GM12878 (cell line): ENCODE measurements around the gene LRRC51. TPM values are rescaled to one million over a fixed set of nuclear protein-coding genes. Genes with fewer than 3 reads are reported as not detected.
A peak's percentile ranks its signal among the peaks of the same experiment; 100 is the strongest.

Experiments
- ATAC-seq: fragments of 200-7000 bp; cut with Tn5 transposase; 3 replicates; pipeline ENCODE4 v1.9.1; 2020; ENCODE audit warnings: mild to moderate bottlenecking, moderate library complexity
- BruUV-seq: library from RNA; stranded (reverse); fragments of 400-500 nt; replicated peaks from 2 replicates; lab custom pipeline; 2021; lab: Mats Ljungman, UMichigan
- CTCF ChIA-PET: fragments of 300-600 bp; sonication (Branson Sonifier 250); formaldehyde crosslinking; extraction: SDS; loops from one replicate; lab custom pipeline; 2021; ENCODE audit warnings: inconsistent platforms; lab: Yijun Ruan, JAX
- POLR2A ChIA-PET: fragments of 350-600 bp; formaldehyde crosslinking; extraction: SDS; loops from one replicate; lab custom pipeline; 2021; ENCODE audit warnings: inconsistent platforms; lab: Charles Lee
- RAD21 ChIA-PET: fragments of 300-600 bp; sonication (Branson Sonifier 250); formaldehyde crosslinking; loops from one replicate; lab custom pipeline; 2023; ENCODE audit warnings: antibody characterized with exemption; ENCODE audit not compliant: unreplicated experiment; lab: Charles Lee
- SMC1A ChIA-PET: fragments of 300-600 bp; sonication (Branson Sonifier 250); formaldehyde crosslinking; loops from one replicate; lab custom pipeline; 2023; ENCODE audit not compliant: unreplicated experiment, uncharacterized antibody; lab: Charles Lee
- DNase-seq: peaks from one replicate; pipeline ENCODE4 v3.0.0-alpha.2; 2011; ENCODE audit warnings: low read depth, low spot score
- FAIRE-seq: peaks from 3 replicates; lab custom pipeline; 2011; peaks lifted over from hg19 to GRCh38; lab: Jason Lieb, UNC
- H2AFZ ChIP-seq: 2 replicates; pipeline ENCODE4 v1.6.0; 2011; ENCODE audit warnings: low read depth, low read length, control low read depth; ENCODE audit not compliant: control insufficient read depth
- H3K27ac ChIP-seq: 2 replicates; pipeline ENCODE4 v1.5.1; 2011; ENCODE audit warnings: control low read depth; ENCODE audit not compliant: control insufficient read depth, insufficient read depth
- H3K27me3 ChIP-seq, 2 experiments: replicated peaks in 1 of 2; 2 replicates each; pipeline versions ENCODE4 v1.6.0 to v1.6.1; 2011; ENCODE audit warnings: low read length in 1 of 2; ENCODE audit not compliant: control insufficient read depth in 2 of 2, insufficient read depth in 2 of 2
- H3K36me3 ChIP-seq, 2 experiments: 2 replicates each; pipeline ENCODE4 v1.5.1; 2011; ENCODE audit warnings: low read length in 1 of 2; ENCODE audit not compliant: control insufficient read depth in 2 of 2, insufficient read depth in 2 of 2
- H3K4me1 ChIP-seq: 2 replicates; pipeline ENCODE4 v1.6.1; 2011; ENCODE audit warnings: mild to moderate bottlenecking, low read length, moderate library complexity, mixed read lengths; ENCODE audit not compliant: control insufficient read depth, insufficient read depth
- H3K4me2 ChIP-seq: 2 replicates; pipeline ENCODE4 v1.6.0; 2011; ENCODE audit warnings: control low read depth; ENCODE audit not compliant: control insufficient read depth, insufficient read depth
- H3K4me3 ChIP-seq: fragments of 200-600 bp; sonication (generic); 2 replicates; pipeline ENCODE4 v1.5.1; 2016
- H3K79me2 ChIP-seq: 2 replicates; pipeline ENCODE4 v1.6.0; 2011; ENCODE audit warnings: low read length; ENCODE audit not compliant: control insufficient read depth, insufficient read depth
- H3K9ac ChIP-seq: 2 replicates; pipeline ENCODE4 v1.8.0; 2011; ENCODE audit warnings: low read length, control low read depth, mixed read lengths; ENCODE audit not compliant: control insufficient read depth, insufficient read depth
- H3K9me3 ChIP-seq: replicated peaks from 3 replicates; pipeline ENCODE4 v1.5.1; 2011; ENCODE audit warnings: mild to moderate bottlenecking, low read length; ENCODE audit not compliant: control insufficient read depth, insufficient read depth
- H4K20me1 ChIP-seq: 2 replicates; pipeline ENCODE4 v1.6.0; 2011; ENCODE audit not compliant: control insufficient read depth, insufficient read depth
- E2F8 ChIP-seq: fragments of 450-650 bp; IDR thresholded peaks from 2 replicates; pipeline ENCODE4 v1.6.1; 2018; ENCODE audit warnings: mild to moderate bottlenecking, low read depth, moderate library complexity; ENCODE audit not compliant: partially characterized antibody
- SP1 ChIP-seq: IDR thresholded peaks from one replicate; pipeline ENCODE4 v1.6.1; 2011; ENCODE audit warnings: low read depth, low read length
- WGBS: methylation state at CpG from one replicate; pipeline ENCODE4 v1.1.6; 2016; ENCODE audit warnings: low lambda C conversion rate; ENCODE audit not compliant: insufficient replicate concordance, insufficient coverage; ENCODE audit errors: missing lambda C conversion rate; 5-methylcytosine and 5-hydroxymethylcytosine counted together
- in situ Hi-C: fragments of 300-500 bp; cut with MboI; formaldehyde crosslinking; loops from 9 replicates; pipeline ENCODE4 v1.14.3; 2018; ENCODE audit warnings: mixed read lengths
- intact Hi-C: fragments of 100-400 bp; cut with micrococcal nuclease; formaldehyde crosslinking; loops from one replicate; pipeline ENCODE4 v1.14.2; 2022; ENCODE audit not compliant: unreplicated experiment
- polyA plus RNA-seq, 11 experiments: library from polyadenylated mRNA; depleted of rRNA in 4 of 11; unstranded in 6 of 11; stranded (reverse) in 5 of 11; fragments of >200 nt; fragmentation: Nextera tagmentation in 4 of 11; fragmentation: Illumina TruSeq in 1 of 11; extraction: Ambion mirVana in 4 of 11; extraction: Trizol in 1 of 11; gene quantifications; 1 replicate in 1 of 11; 2 replicates in 10 of 11; pipeline versions ENCODE4 v1.2.1 to v1.2.3, GENCODE V29; 2011 to 2016; ENCODE audit warnings: inconsistent platforms in 2 of 11, missing spikeins in 2 of 11, low read depth in 1 of 11
- total RNA-seq, 4 experiments: library from RNA; depleted of rRNA in 3 of 4; stranded (reverse); fragments of >200 nt in 3 of 4; fragmentation: Illumina TruSeq in 1 of 4; extraction: Trizol in 1 of 4; gene quantifications; 2 replicates each; pipeline versions ENCODE4 v1.2.1 to v1.2.3, GENCODE V29; 2013 to 2021

LRRC51 gene
- total and polyA plus RNA-seq, 10 of the 15 experiments (the other 5 are each of a cell fraction or from before 2014, with no cell fraction given), result 2.6 to 8.6 (median 5.4) TPM

GRCh38 chr11:72042064-72042745 lies 38.4 kb upstream of the LRRC51 start:
- Histone ChIP-seq H2AFZ (peak overlapping the region; percentile 93), H4K20me1 (no peaks in the 10 kb centered on the region), H3K4me3 (peak overlapping the region; percentile 65), H3K4me2 (peak overlapping the region; percentile 88), H3K9ac (peak overlapping the region; percentile 82), H3K36me3 (peaks cover 3 to 4% of the 10 kb centered on the region in 2 experiments; a peak in 3 of 4 replicates), H3K27ac (peak overlapping the region; percentile 71), H3K79me2 (peaks cover 59% of the 10 kb centered on the region), H3K9me3 (no peaks in the 10 kb centered on the region), H3K4me1 (peaks cover 32% of the 10 kb centered on the region), H3K27me3 (no peaks in the 10 kb centered on the region)
- ChIA-PET POLR2A (interaction anchor here (0.9 to 1.3 kb wide), 3 partner anchors 9 to 38 kb away, joined by 3 to 5 read pairs (median 3); no protein-coding TSS in a partner anchor), SMC1A (interaction anchor here (0.7 to 2.0 kb wide), 6 partner anchors 9 to 48 kb away, joined by 3 to 10 read pairs (median 4); no protein-coding TSS in a partner anchor), RAD21 (interaction anchor here (0.5 to 1.1 kb wide), 6 partner anchors 14 to 102 kb away, joined by 3 to 5 read pairs (median 4); no protein-coding TSS in a partner anchor), CTCF (interaction anchor here (1.2 to 2.5 kb wide), 8 partner anchors 9 to 388 kb away, joined by 3 to 10 read pairs (median 4); no protein-coding TSS in a partner anchor)
- in situ Hi-C loops, result no loop called here
- peak; percentile 6 for ATAC-seq
- TF ChIP-seq E2F8 (no peak), SP1 (no peak)
- intact Hi-C loops, result no loop called here
- no peak for DNase-seq
- FAIRE-seq, result peak; percentile 38
- WGBS, result 59% methylated on average over 5 of the region's 5 CpGs
- BruUV-seq, result no TSS peak
